Body of pancreas (tissue), 4 donors: ENCODE measurements around the gene CYB561A3.
"Not testable (repeated sequence)": the region's sequence is repeated elsewhere in the genome, so short reads cannot be mapped to it uniquely, and the experiment has no call there.

Experiments used
- CTCF ChIP-seq, 7 experiments: fragments of 450-650 bp in 4 of 7; fragments of 200-600 bp in 3 of 7; sonication (generic) in 3 of 7; IDR thresholded peaks; one replicate each; pipeline ENCODE4 v1.5.1; 2016 to 2019; ENCODE audit warnings: antibody characterized with exemption in 7 of 7
- POLR2A ChIP-seq, 3 donors: fragments of 450-650 bp; IDR thresholded peaks; one replicate each; pipeline ENCODE4 v1.6.1; 2016; ENCODE audit warnings: antibody characterized with exemption in 3 of 3, mild to moderate bottlenecking in 2 of 3

GRCh38 chr11:61383859-61384258, 22.2 kb upstream of the CYB561A3 start:
- TF ChIP-seq CTCF, POLR2A (IDR thresholded peaks at IDR 0.05): not testable (repeated sequence)
